Measurements from ENCODE around the gene NAA60.

Gene NAA60

DNA sequence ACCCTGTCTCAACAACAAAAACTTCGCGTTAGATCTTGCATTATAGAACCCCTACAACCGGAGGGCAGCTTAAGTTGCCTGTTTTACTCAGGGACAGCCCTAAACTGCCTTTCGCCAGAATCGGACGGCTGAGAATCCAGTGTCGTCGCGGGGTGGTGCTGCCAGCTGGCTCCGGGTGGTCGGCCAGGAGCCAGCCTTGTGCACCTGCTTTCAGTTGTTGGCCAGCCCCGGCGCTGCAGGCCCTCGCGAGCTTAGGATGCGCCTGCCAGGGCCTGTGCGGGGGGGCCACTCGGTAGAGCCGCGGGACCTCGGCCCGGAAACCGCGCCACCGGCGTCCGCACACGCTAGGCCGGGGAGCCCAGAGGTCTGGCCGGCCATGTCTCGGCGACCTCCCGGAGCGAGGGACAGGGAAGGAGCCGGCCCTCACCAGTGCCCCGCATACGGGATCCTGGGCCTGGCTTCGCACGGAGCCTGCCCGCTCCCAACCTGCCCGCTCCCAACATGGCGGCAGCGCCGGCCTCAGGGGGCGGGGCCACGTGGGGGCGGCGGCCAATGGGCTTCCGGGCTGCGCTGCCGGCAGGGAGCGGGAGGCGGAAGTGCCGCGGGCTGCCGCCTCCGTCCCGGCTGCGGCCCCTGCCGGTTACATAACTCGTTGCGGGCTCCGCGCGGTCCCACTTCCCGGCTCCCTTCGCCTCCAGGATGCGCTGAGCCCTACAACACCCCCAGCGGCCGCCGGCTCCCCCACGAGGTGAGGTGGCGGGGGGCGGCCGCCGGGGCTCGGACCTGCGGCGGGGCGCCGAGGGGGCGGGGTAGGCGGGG, 14.2 kb downstream of the NAA60 start:
- H3K9ac ChIP-seq (ENCODE audit: low read depth, low read length), result peak overlapping the region; percentile 97
- H3K4me1 ChIP-seq (ENCODE audit: insufficient read depth, low read length), result peaks cover 19% of the 10 kb centered on the region
- no peaks in the 10 kb centered on the region for H3K9me3 ChIP-seq (ENCODE audit: control insufficient read depth, insufficient read depth, low read length)
- no peaks in the 10 kb centered on the region for H3K36me3 ChIP-seq (ENCODE audit: insufficient read depth, low read length)

- Histone ChIP-seq H3K36me3 (ENCODE audit: insufficient read depth, low read length) (no peaks in the 10 kb centered on the region), H3K9ac (ENCODE audit: low read depth, low read length) (peak overlapping the region; percentile 97), H3K4me1 (ENCODE audit: insufficient read depth, low read length) (peaks cover 19% of the 10 kb centered on the region), H3K9me3 (ENCODE audit: control insufficient read depth, insufficient read depth, low read length) (no peaks in the 10 kb centered on the region)
Observed at GRCh38 chr16:3458278-3458851, 14.9 kb downstream of the NAA60 start.

GRCh38 chr16:3458852-3459361, 15.4 kb downstream of the NAA60 start:
- Histone ChIP-seq H3K36me3 (ENCODE audit: insufficient read depth, low read length) (no peaks in the 10 kb centered on the region), H3K9ac (ENCODE audit: low read depth, low read length) (peak overlapping the region; percentile 97), H3K4me1 (ENCODE audit: insufficient read depth, low read length) (peaks cover 16% of the 10 kb centered on the region), H3K9me3 (ENCODE audit: control insufficient read depth, insufficient read depth, low read length) (no peaks in the 10 kb centered on the region)

DNA sequence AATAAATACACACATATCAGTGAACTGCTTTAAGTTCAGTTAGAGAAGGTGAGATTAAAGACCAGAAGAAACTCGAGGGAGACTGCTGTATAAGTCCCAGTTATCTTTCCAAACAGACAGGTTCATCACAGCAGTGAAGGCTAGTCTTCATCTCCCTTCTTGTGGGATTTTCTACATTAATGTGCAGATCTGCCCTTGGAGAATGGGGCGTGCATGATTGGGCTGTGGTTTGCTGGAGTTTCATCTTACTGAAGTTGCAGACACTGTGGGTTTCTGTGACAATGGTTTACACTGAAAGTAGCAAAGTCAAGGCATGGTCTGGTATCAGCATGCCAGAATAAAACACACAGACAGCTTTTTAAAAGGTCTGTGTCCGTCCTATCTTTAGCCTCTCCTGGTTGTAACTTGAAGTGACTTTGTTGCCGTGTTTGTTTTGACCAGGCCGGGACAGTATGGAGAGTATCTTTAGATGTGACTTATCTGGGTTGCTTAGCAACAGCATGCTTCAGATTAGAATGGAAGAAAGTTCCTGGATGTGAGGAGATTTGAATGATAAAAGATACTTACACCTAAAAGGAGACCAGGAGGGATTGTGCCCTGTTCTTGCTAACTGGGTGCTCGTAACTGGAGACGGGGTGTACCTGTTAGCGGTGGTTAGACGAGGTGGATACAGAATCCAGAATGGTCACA, 16.1 kb downstream of the NAA60 start:
- Histone ChIP-seq H3K9ac (ENCODE audit: low read depth, low read length) (peak overlapping the region; percentile 97), H3K9me3 (ENCODE audit: control insufficient read depth, insufficient read depth, low read length) (no peaks in the 10 kb centered on the region)

DNA sequence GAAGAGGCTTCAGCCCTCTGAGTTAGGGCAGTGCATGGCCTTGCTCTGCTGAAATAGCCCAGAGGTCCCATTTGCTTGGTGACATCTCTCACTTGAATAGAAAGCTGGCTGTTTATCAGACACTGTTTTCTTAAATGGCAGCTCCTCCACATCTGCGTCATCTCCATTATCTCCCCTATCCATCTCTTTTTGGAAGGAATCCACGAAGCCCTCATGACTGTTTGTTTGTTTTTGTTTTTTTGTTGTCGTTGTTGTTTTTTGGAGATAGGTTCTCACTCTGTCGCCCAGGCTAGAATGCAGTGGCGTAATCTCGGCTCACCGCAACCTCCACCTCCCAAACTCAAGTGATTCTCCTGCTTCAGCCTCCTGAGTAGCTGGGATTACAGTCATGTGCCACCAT, 16.6 kb downstream of the NAA60 start:
- no peaks in the 10 kb centered on the region for H3K9me3 ChIP-seq (ENCODE audit: control insufficient read depth, insufficient read depth, low read length)
- no peak overlapping the region for H3K9ac ChIP-seq (ENCODE audit: low read depth, low read length)
- no peaks in the 10 kb centered on the region for H3K36me3 ChIP-seq (ENCODE audit: insufficient read depth, low read length)
- H3K4me1 ChIP-seq (ENCODE audit: insufficient read depth, low read length), result peaks cover 19% of the 10 kb centered on the region

More for the DNA sequence above, 16.1 kb downstream of the NAA60 start:
- Histone ChIP-seq H3K4me1 (ENCODE audit: insufficient read depth, low read length) (peaks cover 16% of the 10 kb centered on the region), H3K36me3 (ENCODE audit: insufficient read depth, low read length) (no peaks in the 10 kb centered on the region)

DNA sequence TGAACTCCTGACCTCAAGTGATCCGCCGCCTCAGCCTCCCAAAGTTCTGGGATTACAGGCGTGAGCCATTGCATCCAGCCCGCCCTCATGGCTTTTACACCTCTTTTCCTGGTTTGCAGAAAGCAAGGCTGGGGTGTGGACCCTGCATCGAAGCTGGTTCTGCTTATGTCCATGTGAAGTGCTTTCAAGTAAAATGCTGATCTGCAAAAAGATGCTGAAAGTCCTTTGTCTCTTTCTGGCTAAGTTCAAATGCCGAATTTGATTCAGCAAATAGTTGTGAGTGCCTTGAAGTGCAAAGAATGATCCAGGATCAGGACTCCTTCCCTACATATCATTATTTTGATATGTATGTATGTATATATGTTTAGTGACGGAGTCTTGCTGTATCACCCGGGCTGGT, 17.1 kb downstream of the NAA60 start:
- H3K4me1 ChIP-seq (ENCODE audit: insufficient read depth, low read length), result peaks cover 19% of the 10 kb centered on the region
- no peak overlapping the region for H3K9ac ChIP-seq (ENCODE audit: low read depth, low read length)
- no peaks in the 10 kb centered on the region for H3K9me3 ChIP-seq (ENCODE audit: control insufficient read depth, insufficient read depth, low read length)
- no peaks in the 10 kb centered on the region for H3K36me3 ChIP-seq (ENCODE audit: insufficient read depth, low read length)

DNA sequence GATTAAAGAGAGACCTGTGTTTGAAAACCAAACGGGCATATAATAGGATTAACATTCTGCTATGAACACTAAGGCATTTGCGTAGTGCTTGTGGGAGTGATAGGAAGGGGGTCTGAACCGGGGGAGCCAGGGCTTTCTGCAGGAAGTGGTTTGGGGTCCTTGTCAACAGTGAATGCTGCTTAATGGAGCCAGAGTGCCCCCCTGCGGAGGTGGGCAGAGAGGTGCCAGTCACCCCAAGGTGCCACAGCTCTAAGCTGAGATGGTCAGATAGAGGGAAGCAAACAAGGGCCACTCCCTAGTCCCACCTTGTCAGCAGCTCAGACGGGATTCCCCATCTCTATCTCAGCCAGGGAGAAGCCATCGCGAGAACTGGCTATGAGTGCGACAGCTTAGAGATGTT, 17.7 kb downstream of the NAA60 start:
- Histone ChIP-seq H3K4me1 (ENCODE audit: insufficient read depth, low read length) (peaks cover 19% of the 10 kb centered on the region), H3K9me3 (ENCODE audit: control insufficient read depth, insufficient read depth, low read length) (no peaks in the 10 kb centered on the region), H3K9ac (ENCODE audit: low read depth, low read length) (no peak overlapping the region), H3K36me3 (ENCODE audit: insufficient read depth, low read length) (no peaks in the 10 kb centered on the region)

GRCh38 chr16:3465301-3465700, 21.8 kb downstream of the NAA60 start:
- no peak overlapping the region for H3K9ac ChIP-seq (ENCODE audit: low read depth, low read length)
- H3K36me3 ChIP-seq (ENCODE audit: insufficient read depth, low read length), result no peaks in the 10 kb centered on the region
- no peaks in the 10 kb centered on the region for H3K9me3 ChIP-seq (ENCODE audit: control insufficient read depth, insufficient read depth, low read length)
- H3K4me1 ChIP-seq (ENCODE audit: insufficient read depth, low read length), result peaks cover 14% of the 10 kb centered on the region

- H3K9me3 ChIP-seq (ENCODE audit: control insufficient read depth, insufficient read depth, low read length), result no peaks in the 10 kb centered on the region
- H3K9ac ChIP-seq (ENCODE audit: low read depth, low read length), result no peak overlapping the region
- H3K36me3 ChIP-seq (ENCODE audit: insufficient read depth, low read length), result no peaks in the 10 kb centered on the region
- H3K4me1 ChIP-seq (ENCODE audit: insufficient read depth, low read length), result peaks cover 14% of the 10 kb centered on the region
Observed at GRCh38 chr16:3465911-3466584, 22.6 kb downstream of the NAA60 start.

- Histone ChIP-seq H3K36me3 (ENCODE audit: insufficient read depth, low read length) (no peaks in the 10 kb centered on the region), H3K4me1 (ENCODE audit: insufficient read depth, low read length) (peaks cover 14% of the 10 kb centered on the region), H3K9ac (ENCODE audit: low read depth, low read length) (no peak overlapping the region), H3K9me3 (ENCODE audit: control insufficient read depth, insufficient read depth, low read length) (no peaks in the 10 kb centered on the region)
Observed at GRCh38 chr16:3467182-3467581, 23.7 kb downstream of the NAA60 start.

DNA sequence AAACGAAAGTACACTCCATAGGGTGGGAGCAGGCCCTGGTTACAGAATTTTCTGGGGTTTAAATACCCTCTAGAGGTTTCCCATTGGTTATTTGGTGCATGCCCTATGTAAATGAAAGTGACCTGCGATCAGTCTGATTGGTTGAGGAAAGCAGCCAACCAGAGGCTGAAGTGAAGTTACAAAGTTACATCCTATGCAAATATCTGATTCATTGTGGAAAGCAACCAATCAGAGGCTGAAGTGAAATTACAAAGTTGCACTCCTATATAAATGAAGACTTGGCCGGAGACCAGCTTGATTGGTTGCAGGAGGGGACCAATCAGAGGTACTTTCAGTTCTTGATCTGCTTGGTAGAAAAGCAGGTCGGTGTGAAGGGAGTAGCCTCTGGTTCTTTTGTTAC, 24.4 kb downstream of the NAA60 start:
- peak overlapping the region; percentile 37; the same call in 1 of the 2 replicates for H3K9ac ChIP-seq (ENCODE audit: low read depth, low read length)
- H3K9me3 ChIP-seq (ENCODE audit: control insufficient read depth, insufficient read depth, low read length), result no peaks in the 10 kb centered on the region
- no peaks in the 10 kb centered on the region for H3K36me3 ChIP-seq (ENCODE audit: insufficient read depth, low read length)
- peaks cover 14% of the 10 kb centered on the region for H3K4me1 ChIP-seq (ENCODE audit: insufficient read depth, low read length)

- no peaks in the 10 kb centered on the region for H3K9me3 ChIP-seq (ENCODE audit: control insufficient read depth, insufficient read depth, low read length)
- no peaks in the 10 kb centered on the region for H3K36me3 ChIP-seq (ENCODE audit: insufficient read depth, low read length)
- H3K4me1 ChIP-seq (ENCODE audit: insufficient read depth, low read length), result peaks cover 14% of the 10 kb centered on the region
- peak overlapping the region; percentile 37; the same call in 1 of the 2 replicates for H3K9ac ChIP-seq (ENCODE audit: low read depth, low read length)
Observed at GRCh38 chr16:3468501-3468900, 25.0 kb downstream of the NAA60 start.

GRCh38 chr16:3469736-3470135, 26.3 kb downstream of the NAA60 start:
- no peak overlapping the region for H3K9ac ChIP-seq (ENCODE audit: low read depth, low read length)

GRCh38 chr16:3470723-3471122, 27.2 kb downstream of the NAA60 start:
- H3K36me3 ChIP-seq (ENCODE audit: insufficient read depth, low read length), result no peaks in the 10 kb centered on the region
- H3K9me3 ChIP-seq (ENCODE audit: control insufficient read depth, insufficient read depth, low read length), result no peaks in the 10 kb centered on the region
- H3K4me1 ChIP-seq (ENCODE audit: insufficient read depth, low read length), result peaks cover 9% of the 10 kb centered on the region
- no peak overlapping the region for H3K9ac ChIP-seq (ENCODE audit: low read depth, low read length)

More at GRCh38 chr16:3469736-3470135, 26.3 kb downstream of the NAA60 start:
- Histone ChIP-seq H3K4me1 (ENCODE audit: insufficient read depth, low read length) (peaks cover 9% of the 10 kb centered on the region), H3K9me3 (ENCODE audit: control insufficient read depth, insufficient read depth, low read length) (no peaks in the 10 kb centered on the region), H3K36me3 (ENCODE audit: insufficient read depth, low read length) (no peaks in the 10 kb centered on the region)

All from ES-I3 (cell line).